COLO668 (cell line): ENCODE data around the gene ARSK.
"Not testable (repeated sequence)": the region's sequence is repeated elsewhere in the genome, so short reads cannot be mapped to it uniquely, and the experiment has no call there.

ENCODE experiments used
- DNase-seq: peaks from one replicate; lab custom pipeline; 2025; ENCODE audit not compliant: unreplicated experiment; lab: John Stamatoyannopoulos, UW

The ARSK gene

GRCh38 chr5:95620030-95620869, 65.3 kb downstream of the ARSK start, which contains the start of gene GPR150:
Gene GPR150, plus strand, starts transcription at chr5:95620087. Its CDS starts 189 bp downstream, at chr5:95620276.
- DNase-seq = peak; percentile 86

GRCh38 chr5:95620870-95621838, 66.3 kb downstream of the ARSK start:
- peak; percentile 76 for DNase-seq

DNA sequence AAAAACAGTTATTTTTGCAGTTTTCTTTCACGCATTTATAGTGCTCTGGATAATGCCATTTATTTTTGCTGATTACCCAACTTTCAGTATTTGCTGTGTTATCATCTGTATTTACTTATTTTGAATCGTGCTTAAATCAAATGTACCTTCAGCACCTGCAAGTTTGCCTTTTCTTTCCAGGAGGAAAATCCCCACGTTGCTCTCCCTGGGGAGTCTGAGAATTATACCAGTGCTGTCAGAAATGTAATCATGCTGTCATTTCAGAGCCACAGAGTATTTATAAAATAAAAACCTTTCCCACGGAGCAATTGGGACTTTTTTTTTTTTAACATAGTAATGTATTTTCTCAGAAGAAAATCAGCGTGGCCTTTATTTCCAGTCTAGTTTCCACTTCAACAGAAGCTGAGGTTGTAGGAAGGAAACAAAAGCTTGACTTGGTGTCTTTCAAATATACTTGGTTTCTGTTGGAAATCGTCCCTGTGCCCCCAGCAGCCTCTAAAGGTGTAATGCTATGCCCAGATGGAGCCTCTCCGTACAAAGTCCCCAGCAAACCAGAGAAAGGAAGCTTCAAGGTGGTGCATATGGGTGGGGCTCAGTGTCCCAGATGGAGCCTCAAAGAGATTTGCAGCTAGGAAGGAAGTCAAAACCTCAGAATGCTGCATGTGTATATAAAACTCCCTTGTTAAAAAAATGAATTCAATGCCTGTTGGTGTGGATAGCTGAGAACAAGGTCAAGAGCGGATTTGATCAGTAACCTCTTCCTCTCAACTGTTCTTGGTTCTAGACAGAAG, 67.1 kb downstream of the ARSK start:
- DNase-seq = no peak

- DNase-seq = no peak
These were observed 68.8 kb downstream of the ARSK start for GRCh38 chr5:95623706-95624105.

DNA sequence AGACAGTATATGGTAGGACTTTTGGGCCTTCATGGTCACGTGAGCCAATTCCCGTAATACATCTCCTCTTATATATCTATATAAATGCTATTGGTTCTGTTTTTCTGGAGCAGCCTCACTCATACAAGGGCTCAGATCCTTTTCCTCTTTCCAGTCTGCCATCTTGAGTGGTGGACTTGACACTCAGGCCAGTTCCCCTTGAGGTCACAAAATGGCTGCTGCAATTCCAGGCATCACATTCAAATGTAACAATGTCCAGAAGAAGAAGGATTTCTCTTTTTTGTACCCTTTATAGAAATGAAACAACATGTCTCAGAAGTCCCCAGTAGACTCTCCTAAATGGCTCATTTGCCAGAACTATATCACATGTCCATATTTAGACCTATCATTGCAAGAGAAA, 69.5 kb downstream of the ARSK start:
- DNase-seq = no peak

GRCh38 chr5:95626701-95627100, 71.8 kb downstream of the ARSK start:
- no peak for DNase-seq

- no peak for DNase-seq
These were observed 73.3 kb downstream of the ARSK start for GRCh38 chr5:95627971-95628810.

GRCh38 chr5:95628933-95629332, 74.0 kb downstream of the ARSK start:
- DNase-seq = no peak

DNA sequence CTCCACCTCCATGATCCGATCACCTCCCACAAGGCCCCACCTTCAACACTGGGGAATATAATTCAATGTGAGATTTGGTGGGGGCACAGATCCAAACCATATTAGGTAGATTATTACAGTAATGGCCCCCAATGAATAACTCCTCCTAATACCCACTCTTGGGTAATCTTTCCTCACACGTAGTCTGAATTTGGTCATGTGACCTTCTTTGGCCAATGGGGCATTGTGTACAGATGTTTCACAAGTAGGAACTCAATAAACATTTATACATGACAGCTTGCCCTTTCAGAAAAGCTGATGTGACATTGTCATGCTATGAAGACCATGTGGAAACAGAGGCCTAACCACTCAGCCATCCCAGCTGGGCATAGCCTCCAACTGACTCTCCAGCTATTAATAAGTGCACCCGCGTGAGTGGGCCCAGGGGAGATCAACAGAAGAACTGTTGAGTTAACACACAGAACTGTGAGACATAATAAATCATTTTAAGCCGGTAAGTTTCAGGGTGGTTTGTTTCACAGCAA, 75.6 kb downstream of the ARSK start:
- DNase-seq = no peak

GRCh38 chr5:95631255-95631958, 76.5 kb downstream of the ARSK start:
- DNase-seq = no peak

DNA sequence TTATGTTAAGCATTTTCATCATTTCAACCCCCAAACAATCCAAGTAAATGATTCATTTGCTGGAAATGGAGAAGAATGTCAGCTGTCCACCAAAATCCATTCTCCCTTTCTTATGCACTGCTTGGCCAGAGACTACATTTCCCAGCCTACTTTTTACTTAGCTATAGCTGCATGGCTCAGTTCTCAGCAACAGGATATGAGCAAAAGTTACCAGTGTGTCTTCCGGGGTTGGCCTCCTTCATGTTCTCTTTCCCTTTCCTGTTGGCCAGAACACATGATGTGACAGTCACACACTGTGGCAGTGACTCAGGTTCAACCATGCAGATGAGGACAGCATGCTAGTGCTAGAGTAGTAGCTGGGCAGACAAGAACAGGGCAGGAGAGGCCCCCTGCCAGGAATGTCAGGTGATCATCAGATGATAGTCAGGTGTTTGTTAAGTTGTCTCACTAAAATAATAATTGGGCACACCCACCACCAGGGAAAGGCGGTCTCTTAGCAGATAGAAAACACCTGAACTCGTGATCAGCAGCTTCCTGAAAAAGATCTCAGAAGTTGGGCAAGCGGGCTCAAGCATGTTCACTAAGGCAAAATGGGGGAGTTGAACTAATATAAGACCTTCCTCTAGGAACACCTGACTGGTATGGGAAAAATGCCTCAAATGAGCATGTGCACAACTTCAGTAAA, 77.2 kb downstream of the ARSK start:
- DNase-seq = no peak

- not testable (repeated sequence) for DNase-seq
These were observed 78.0 kb downstream of the ARSK start for GRCh38 chr5:95632942-95633341.

DNA sequence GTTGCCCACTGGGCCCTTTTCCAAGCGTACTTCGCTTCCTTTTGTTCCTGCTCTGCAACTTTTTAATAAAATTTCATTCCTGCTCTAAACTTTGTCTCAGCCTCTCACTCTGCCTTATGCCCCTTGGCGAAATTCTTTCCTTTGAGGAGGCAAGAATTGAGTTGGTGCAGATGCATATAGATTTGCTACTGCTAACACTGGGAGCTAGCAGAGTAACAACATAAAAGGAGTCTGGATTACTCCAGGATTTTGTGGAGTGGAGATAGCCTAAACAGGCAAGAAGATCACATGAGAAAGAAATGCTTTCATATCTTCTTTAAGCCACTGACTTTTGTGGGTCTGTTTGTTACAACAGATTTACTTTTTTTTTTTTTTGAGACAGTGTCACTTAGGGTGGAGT, 78.8 kb downstream of the ARSK start:
- DNase-seq = no peak

GRCh38 chr5:95634081-95634480, 79.2 kb downstream of the ARSK start:
- DNase-seq = no peak

DNA sequence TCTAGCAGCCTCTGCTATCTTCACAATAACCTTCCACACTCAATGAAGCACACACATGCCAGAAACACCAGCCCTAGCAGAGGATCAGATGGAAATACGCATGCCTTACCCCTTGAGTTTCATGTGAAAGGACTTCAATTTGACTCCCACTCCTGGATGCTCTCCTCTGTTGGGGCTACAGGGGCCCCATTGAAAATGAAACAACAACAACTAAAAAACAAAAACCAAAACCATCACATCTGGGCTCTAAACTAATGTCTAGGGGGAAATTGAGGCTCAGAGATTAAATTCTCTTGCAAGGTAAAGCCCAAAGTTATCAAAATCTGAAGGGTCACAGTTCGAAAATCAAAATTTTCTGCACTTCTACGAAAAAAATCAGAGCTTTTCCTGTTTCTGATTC, 83.7 kb downstream of the ARSK start:
- no peak for DNase-seq

GRCh38 chr5:95641741-95642220, 86.9 kb downstream of the ARSK start:
- no peak for DNase-seq

- DNase-seq = no peak
These were observed 88.3 kb downstream of the ARSK start for GRCh38 chr5:95643152-95643551.

DNA sequence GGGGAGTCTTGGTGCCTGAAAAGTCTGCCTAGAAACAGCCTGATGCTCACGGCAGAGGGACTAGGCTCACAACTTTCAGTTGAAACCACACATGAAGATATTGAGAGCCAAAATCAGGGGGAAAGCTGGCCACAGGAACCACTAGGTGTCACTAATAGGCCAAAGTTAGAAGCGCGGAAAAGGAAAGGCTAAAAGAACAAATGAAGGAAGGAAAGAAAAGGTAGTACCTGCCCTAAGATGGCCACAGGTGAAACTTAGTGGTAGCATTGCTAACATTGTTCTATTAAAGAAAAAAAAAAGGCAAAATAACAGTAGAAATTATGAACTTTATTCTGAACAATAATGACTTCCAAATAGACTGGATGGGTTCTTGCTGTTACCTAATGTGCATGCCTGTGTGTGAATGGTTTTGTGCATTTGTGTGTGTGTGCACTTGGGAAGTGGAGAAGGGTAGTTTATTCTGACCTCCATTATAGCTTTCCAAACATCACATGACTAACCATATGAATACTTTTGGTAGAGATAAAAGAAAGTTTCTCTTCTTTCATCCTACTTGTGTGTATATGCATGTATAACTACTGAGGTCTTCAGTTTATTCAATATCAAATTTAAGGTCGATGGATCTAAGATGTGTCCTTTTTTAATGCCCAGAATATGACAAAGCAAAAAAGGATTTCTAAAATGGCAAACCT, 89.6 kb downstream of the ARSK start:
- DNase-seq = peak; percentile 7
